Peyer's patch (tissue), 4 donors: ENCODE results near the gene RPLP2.

Source experiments
- POLR2A ChIP-seq, 2 donors: fragments of 450-650 bp; IDR thresholded peaks; one replicate each; pipeline ENCODE4 v1.5.1; 2017; ENCODE audit warnings: antibody characterized with exemption in 2 of 2, mild to moderate bottlenecking in 2 of 2, moderate library complexity in 2 of 2
- TF ChIP-seq, protein P1 (sequence below), 6 experiments: fragments of 450-650 bp in 4 of 6; fragments of 200-600 bp in 2 of 6; sonication (generic) in 1 of 6; IDR thresholded peaks; one replicate each; pipeline ENCODE4 v1.5.1; 2017 to 2019; ENCODE audit warnings: antibody characterized with exemption in 6 of 6, mild to moderate bottlenecking in 3 of 6, moderate library complexity in 1 of 6

DNA sequence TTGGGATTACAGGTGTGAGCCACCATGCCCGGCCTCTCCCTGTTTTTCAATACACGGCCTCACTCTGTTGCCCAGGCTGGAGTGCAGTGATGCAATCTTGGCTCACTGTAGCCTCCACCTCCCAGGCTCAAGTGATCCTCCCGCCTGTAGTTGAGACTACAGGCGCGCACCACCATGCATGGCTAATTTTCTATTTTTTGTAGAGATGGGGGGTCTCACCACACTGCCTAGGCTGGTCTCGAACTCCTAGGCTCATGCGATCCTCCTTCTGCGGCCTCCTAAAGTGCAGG, 44.0 kb upstream of the RPLP2 start:
- TF ChIP-seq, protein P1, sequence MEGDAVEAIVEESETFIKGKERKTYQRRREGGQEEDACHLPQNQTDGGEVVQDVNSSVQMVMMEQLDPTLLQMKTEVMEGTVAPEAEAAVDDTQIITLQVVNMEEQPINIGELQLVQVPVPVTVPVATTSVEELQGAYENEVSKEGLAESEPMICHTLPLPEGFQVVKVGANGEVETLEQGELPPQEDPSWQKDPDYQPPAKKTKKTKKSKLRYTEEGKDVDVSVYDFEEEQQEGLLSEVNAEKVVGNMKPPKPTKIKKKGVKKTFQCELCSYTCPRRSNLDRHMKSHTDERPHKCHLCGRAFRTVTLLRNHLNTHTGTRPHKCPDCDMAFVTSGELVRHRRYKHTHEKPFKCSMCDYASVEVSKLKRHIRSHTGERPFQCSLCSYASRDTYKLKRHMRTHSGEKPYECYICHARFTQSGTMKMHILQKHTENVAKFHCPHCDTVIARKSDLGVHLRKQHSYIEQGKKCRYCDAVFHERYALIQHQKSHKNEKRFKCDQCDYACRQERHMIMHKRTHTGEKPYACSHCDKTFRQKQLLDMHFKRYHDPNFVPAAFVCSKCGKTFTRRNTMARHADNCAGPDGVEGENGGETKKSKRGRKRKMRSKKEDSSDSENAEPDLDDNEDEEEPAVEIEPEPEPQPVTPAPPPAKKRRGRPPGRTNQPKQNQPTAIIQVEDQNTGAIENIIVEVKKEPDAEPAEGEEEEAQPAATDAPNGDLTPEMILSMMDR (IDR thresholded peaks at IDR 0.05), result no peak
- no peak for TF ChIP-seq POLR2A (IDR thresholded peaks at IDR 0.05)
